ENCODE measurements around the gene LPP.

- TF ChIP-seq CTCF (conservative IDR thresholded peaks at IDR 0.05; ENCODE audit: low read depth, low read length) (no peak), POLR2A (IDR thresholded peaks at IDR 0.05; ENCODE audit: low read depth, low read length) (no peak), RCOR1 (IDR thresholded peaks at IDR 0.05; ENCODE audit: insufficient replicate concordance, low read length) (no peak), RFX5 (IDR thresholded peaks at IDR 0.05; ENCODE audit: low read depth, low read length) (no peak), MAFK (IDR thresholded peaks at IDR 0.05; ENCODE audit: low read depth, low read length) (no peak), ELK1 (IDR thresholded peaks at IDR 0.05; ENCODE audit: borderline replicate concordance, low read depth, low read length) (no peak), RAD21 (IDR thresholded peaks at IDR 0.05; ENCODE audit: low read length) (no peak), CEBPB (IDR thresholded peaks at IDR 0.05; ENCODE audit: low read depth, low read length) (no peak), SMC3 (IDR thresholded peaks at IDR 0.05; ENCODE audit: low read depth, low read length) (no peak), USF2 (IDR thresholded peaks at IDR 0.05; ENCODE audit: low read depth, low read length) (no peak), MXI1 (IDR thresholded peaks at IDR 0.05; ENCODE audit: borderline replicate concordance, low read depth, low read length) (no peak), NFE2L2 (IDR thresholded peaks at IDR 0.05; ENCODE audit: low read depth, low read length) (no peak), MAZ (IDR thresholded peaks at IDR 0.05; ENCODE audit: borderline replicate concordance, low read depth, low read length) (no peak)
These were observed 216.3 kb downstream of the LPP start for GRCh38 chr3:188370081-188370830.
